Measurements from ENCODE around the gene ABCC8.

Gene ABCC8

DNA sequence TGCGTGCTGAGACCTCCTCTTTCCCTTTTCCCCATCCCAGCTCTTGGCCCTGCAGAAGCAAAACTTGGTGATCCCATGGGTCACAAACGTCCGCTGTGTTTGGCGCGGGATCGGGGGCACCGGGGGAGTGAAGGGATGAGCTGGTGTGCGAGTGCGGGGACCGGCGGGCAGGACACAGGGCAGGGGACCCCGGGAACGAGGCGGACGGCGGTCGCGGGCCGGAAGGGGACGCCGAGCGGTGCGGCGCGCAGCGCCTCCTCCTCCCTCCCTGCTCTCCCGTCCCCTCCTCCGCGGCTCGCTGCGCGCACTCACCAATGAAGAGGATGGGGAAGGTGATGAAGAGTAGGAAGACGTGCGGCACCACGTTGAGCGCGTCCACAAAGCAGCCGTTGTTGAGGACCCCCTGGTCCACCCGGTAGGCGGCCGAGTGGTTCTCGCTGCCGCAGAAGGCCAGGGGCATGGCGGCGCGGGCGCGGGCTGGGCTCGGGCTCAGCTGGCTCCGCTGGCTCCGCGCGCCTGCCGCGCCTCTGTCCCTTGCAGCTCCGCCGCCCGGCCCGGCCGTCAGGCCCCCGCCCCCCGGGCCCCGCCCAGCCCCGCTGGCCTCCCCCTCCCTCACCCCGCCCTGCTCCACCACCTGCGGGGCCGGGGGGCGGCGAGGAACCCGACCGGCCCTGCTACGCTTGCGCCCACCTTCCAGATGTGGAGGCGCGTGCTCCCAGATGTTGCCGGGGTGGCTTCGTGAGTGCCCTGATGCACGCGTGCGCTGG is at the start of gene ABCC8:
Gene ABCC8, minus strand, starts transcription at position 529 of the 767 bp plus-strand sequence. Its CDS starts 69 bp downstream, at position 460.
- Histone ChIP-seq H3K36me3 (ENCODE audit: insufficient read depth, low read length) (no peaks in the 10 kb centered on the region), H3K9ac (ENCODE audit: low read depth, low read length) (peak within 1 kb of the TSS; percentile 48; the same call in 1 of the 2 replicates), H3K4me1 (ENCODE audit: insufficient read depth, low read length) (peaks cover 12% of the 10 kb centered on the region), H3K9me3 (ENCODE audit: control insufficient read depth, insufficient read depth, low read length) (no peaks in the 10 kb centered on the region)

DNA sequence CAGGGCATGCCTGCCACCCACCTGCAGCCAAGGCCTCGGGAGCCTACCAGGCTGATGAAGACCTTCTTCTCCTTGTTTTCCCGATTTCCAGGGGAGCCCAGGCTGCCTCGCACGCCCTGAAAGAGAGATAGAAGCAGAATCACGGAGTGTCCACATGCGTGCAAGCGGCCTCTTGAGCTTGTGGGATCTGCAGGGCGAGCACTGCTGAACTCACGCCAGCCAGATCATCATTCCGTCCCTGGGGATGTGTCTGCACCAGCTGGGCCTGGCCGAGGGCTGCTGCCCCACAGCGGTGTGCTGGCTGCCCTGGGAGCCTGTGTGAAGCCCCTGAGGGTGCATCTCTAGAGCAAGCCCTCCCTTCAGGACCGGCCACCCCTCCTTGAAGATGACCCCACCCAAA is 49.7 kb upstream of the ABCC8 start:
- Histone ChIP-seq H3K4me1 (ENCODE audit: insufficient read depth, low read length) (peaks cover 5% of the 10 kb centered on the region; the same call in 1 of the 2 replicates), H3K9ac (ENCODE audit: low read depth, low read length) (no peak overlapping the region), H3K9me3 (ENCODE audit: control insufficient read depth, insufficient read depth, low read length) (no peaks in the 10 kb centered on the region), H3K36me3 (ENCODE audit: insufficient read depth, low read length) (no peaks in the 10 kb centered on the region; the same call in 1 of the 2 replicates)

DNA sequence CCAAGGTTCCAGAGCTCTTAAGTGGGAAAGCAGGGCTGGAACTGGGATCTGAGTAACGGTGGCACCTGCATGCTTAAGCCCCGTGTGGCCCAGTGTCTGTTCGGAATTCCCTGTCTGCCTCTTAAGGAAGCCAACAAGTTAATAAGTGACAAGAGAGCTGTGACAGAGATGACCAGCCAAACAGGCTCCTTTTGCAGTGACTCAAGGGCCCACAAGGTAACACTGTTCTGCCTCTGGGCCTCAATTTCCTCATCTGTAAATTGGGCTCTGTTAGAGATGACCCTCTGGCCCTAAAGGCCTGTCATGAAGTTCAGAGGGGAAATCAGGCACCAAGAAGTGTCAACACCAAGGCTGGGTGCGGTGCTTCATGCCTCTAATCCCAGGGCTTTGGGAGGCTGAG is 48.9 kb upstream of the ABCC8 start:
- H3K9me3 ChIP-seq (ENCODE audit: control insufficient read depth, insufficient read depth, low read length): no peaks in the 10 kb centered on the region
- H3K36me3 ChIP-seq (ENCODE audit: insufficient read depth, low read length): no peaks in the 10 kb centered on the region; the same call in 1 of the 2 replicates
- no peak overlapping the region for H3K9ac ChIP-seq (ENCODE audit: low read depth, low read length)
- H3K4me1 ChIP-seq (ENCODE audit: insufficient read depth, low read length): peaks cover 5% of the 10 kb centered on the region; the same call in 1 of the 2 replicates

DNA sequence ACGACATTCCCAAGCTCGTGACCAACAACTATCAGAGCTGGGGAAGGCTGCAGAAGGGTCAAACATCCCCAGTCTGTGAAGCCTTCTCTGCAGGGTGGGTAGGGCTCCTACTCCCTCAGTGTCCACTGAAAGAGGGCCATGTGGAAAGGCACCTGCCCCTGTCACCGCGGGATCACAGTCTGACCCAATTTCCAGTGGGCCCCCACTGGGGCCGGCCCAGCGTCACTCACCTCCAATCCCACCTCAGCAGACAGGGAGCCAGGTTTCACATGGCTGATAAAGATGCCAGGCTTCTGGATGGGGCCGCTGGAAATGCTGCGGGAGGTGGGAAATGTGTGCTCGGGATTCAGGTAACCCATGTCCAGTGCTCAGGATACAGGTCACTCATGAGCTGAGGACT is 47.6 kb upstream of the ABCC8 start:
- peaks cover 7% of the 10 kb centered on the region; the same call in 1 of the 2 replicates for H3K4me1 ChIP-seq (ENCODE audit: insufficient read depth, low read length)
- H3K9ac ChIP-seq (ENCODE audit: low read depth, low read length): no peak overlapping the region
- H3K36me3 ChIP-seq (ENCODE audit: insufficient read depth, low read length): no peaks in the 10 kb centered on the region; the same call in 1 of the 2 replicates
- no peaks in the 10 kb centered on the region for H3K9me3 ChIP-seq (ENCODE audit: control insufficient read depth, insufficient read depth, low read length)

DNA sequence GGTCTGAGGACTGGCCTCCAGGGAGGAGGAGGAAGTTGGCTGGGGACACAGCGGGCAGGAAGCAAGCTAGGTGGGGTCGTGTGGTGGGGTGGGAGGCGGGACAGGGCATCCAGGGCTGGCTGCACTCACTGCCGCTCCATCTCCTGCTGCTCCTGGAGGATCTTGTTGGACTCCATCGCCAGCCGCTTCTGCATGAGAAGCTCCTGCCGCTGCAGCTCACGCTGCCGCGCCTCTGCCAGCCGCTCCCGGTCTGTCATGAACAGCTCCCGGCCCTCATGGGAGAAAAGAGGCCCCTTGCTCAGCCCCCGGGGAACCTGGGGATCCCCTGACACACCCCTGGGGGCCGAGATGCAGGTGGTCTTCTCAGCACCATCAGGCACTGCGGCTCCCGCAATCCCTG is 46.0 kb upstream of the ABCC8 start:
- H3K36me3 ChIP-seq (ENCODE audit: insufficient read depth, low read length): no peaks in the 10 kb centered on the region; the same call in 1 of the 2 replicates
- peaks cover 13% of the 10 kb centered on the region for H3K4me1 ChIP-seq (ENCODE audit: insufficient read depth, low read length)
- H3K9ac ChIP-seq (ENCODE audit: low read depth, low read length): no peak overlapping the region
- no peaks in the 10 kb centered on the region for H3K9me3 ChIP-seq (ENCODE audit: control insufficient read depth, insufficient read depth, low read length)

DNA sequence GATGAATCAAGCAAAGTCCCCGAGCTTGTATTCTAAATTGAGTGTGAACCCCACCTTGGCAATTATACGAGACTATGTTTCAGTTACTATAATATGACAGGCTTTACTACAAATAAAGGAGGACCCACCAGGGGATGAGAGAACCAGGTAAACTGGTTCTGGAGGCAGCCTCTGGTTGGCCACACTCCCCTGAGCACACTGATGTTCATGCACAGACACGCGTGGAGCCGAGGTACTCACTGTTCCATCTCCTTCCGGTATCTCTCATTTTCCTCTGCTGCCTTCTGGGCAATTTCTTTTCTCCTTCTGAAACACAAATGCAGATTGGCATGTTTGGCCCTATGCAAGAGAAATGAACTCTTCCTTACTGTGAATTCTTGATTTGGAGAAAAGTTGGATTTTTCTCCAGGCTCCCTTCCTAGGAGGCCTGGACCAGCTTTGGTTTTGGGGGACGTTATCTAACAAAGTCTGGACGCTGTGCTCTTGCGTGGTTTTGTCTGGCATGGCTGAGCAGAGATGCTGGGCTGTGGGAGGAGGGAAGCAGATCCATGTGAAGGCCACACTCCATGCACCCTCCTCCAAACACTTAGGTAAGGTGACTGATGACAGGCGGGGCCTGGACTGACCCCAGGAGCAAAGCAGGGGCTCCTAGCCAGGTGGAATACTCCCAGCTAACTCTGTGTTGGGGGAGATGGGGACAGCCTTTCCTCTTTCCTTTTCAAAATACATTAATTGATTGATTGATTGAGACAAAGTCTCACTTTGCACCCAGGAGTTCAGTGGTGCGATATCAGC is 44.7 kb upstream of the ABCC8 start:
- Histone ChIP-seq H3K4me1 (ENCODE audit: insufficient read depth, low read length) (peaks cover 9% of the 10 kb centered on the region), H3K36me3 (ENCODE audit: insufficient read depth, low read length) (no peaks in the 10 kb centered on the region; the same call in 1 of the 2 replicates), H3K9me3 (ENCODE audit: control insufficient read depth, insufficient read depth, low read length) (no peaks in the 10 kb centered on the region), H3K9ac (ENCODE audit: low read depth, low read length) (no peak overlapping the region)

DNA sequence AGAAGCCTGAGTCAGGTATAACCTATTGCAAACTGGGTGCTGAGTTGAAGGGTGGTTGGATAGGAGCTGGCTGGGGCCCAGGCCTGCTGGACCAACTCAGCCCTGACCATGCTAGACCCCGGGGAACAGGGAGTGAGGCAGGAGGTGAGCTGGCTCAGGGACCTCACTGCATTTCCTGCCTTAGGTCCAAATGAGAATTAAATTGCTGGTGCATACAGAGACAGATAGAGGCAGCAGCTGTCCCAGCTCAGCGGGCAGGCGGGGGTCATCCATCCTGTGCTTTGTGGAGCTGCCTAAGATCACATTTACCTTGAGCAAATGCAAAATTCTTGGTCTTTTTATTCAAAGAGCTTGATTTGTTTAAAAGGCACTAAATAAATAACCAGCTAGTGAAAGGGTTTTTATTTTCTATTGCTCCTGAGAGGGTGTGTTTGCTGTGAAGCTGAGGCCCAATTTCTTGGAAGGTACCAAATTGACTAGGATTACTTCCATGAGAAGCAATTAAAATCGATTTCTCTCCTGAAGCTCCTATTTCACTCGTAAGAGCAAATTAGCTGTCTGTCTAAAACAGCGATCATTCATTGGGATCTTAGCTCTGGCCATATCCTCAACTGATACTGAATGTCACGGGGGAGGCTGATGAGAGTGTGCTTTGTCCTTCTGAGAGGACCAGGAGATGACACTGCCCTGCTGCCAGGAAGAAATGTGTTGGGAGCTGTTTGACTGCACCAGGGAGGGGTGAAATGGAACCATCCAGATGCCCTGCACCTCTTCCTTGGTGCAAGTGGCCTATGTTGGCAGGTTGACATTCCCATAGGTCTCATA is 42.6 kb upstream of the ABCC8 start:
- Histone ChIP-seq H3K36me3 (ENCODE audit: insufficient read depth, low read length) (no peaks in the 10 kb centered on the region; the same call in 1 of the 2 replicates), H3K9ac (ENCODE audit: low read depth, low read length) (no peak overlapping the region), H3K4me1 (ENCODE audit: insufficient read depth, low read length) (peaks cover 8% of the 10 kb centered on the region; the same call in 1 of the 2 replicates), H3K9me3 (ENCODE audit: control insufficient read depth, insufficient read depth, low read length) (no peaks in the 10 kb centered on the region)

DNA sequence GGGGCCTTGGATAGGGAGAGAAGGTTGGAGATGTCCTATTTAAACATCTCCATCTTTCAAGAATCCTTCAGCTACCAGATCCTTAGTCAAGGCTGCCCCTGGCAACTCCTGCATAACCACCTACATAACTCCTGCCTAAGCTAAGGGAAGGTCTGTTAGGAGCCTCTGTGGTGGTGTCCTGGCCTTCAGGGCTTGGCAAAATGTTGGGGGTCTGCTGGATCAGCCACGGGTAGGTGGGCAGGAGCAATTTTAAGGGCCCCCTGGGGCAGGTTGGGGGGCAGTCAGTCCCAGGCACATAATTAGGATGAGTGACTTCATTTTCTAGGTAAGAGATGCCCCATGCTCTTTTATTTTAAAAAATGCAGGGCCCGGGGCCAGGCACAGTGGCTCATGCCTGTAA is 41.7 kb upstream of the ABCC8 start:
- H3K9ac ChIP-seq (ENCODE audit: low read depth, low read length): no peak overlapping the region
- peaks cover 8% of the 10 kb centered on the region; the same call in 1 of the 2 replicates for H3K4me1 ChIP-seq (ENCODE audit: insufficient read depth, low read length)
- H3K36me3 ChIP-seq (ENCODE audit: insufficient read depth, low read length): no peaks in the 10 kb centered on the region; the same call in 1 of the 2 replicates
- H3K9me3 ChIP-seq (ENCODE audit: control insufficient read depth, insufficient read depth, low read length): no peaks in the 10 kb centered on the region

DNA sequence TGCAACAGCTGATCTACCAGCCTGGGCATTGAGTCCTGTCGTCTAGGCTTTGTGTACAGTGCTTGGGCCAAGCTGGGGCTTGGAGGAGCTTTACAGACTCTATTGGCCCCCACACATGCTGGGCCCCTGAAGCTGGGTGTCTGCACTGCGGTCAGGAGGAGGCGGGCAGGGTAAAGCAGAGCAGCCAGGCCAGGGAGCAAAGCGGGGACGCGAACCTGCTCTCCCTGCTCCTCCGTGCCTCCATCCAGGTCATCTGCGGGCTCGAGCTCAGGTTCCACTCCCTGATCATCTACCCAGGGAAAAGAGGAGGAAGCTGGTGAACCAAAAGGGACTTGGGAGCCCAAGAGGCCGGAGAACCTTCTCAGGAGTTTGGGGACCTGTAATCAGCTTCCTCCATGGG is 40.5 kb upstream of the ABCC8 start:
- Histone ChIP-seq H3K4me1 (ENCODE audit: insufficient read depth, low read length) (peaks cover 8% of the 10 kb centered on the region; the same call in 1 of the 2 replicates), H3K36me3 (ENCODE audit: insufficient read depth, low read length) (no peaks in the 10 kb centered on the region; the same call in 1 of the 2 replicates), H3K9me3 (ENCODE audit: control insufficient read depth, insufficient read depth, low read length) (no peaks in the 10 kb centered on the region), H3K9ac (ENCODE audit: low read depth, low read length) (no peak overlapping the region)

DNA sequence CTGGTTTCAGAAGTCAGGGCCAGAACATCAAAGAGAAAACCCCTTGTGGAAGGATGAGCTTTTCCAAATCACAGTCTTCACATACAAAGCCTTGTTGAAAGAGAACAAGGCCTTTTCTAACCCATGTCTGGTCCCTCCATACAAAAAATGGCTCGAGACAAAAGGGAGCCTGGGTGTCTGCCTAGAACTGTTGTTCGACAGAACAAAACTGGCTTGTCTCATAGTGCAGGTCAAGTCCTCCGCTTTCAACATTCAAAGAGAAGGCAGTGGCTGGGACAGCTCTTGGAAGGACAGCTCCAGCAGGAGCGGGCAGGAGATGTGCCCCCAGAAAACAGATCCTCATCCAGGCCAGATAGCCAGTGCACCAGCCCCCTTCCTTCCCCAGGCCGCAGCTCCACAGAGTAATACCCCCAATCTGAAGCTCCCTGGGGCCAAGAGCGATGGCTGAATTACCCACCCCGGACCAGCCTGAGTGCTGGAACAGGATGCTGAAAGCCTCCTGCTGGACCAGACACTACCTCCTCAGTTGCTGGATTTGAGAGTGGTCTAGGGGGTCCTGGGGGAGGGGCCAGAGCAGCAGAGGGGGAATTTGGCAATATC is 40.0 kb upstream of the ABCC8 start:
- no peaks in the 10 kb centered on the region for H3K9me3 ChIP-seq (ENCODE audit: control insufficient read depth, insufficient read depth, low read length)
- H3K36me3 ChIP-seq (ENCODE audit: insufficient read depth, low read length): no peaks in the 10 kb centered on the region; the same call in 1 of the 2 replicates
- no peak overlapping the region for H3K9ac ChIP-seq (ENCODE audit: low read depth, low read length)
- peaks cover 8% of the 10 kb centered on the region; the same call in 1 of the 2 replicates for H3K4me1 ChIP-seq (ENCODE audit: insufficient read depth, low read length)

DNA sequence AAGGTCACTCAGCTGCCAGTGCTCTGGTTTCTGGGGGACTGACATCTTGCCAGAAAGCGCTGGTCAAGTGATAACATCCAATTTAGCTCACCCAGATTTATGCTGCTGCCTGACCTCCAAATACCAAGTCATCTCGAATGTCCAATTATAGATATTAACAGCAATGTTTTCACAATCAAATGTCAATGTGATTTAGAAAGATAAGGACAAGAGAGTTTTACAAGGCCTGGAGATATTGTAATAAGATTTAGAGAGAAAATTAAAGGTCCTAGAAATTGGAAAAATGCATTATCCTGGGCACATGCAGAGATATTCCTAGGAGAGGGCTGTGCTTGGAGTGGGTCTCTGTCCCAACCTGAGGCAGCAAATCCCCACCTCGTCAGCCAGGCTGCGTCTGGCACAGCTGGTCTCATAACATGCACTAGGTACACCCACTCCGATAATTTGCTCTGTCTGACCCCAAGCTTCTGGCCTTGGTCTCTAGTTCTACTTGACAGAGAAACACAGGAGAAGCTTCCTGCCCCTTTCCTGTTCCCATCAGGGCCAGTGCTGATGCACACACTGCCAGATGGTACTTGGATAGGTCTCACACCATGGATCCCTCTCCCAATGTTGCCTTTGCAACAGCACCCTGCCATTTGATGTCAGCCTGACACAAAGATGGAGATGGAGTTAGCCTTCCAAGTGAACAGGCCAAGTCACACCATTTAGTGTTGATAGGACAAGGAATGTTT is 39.0 kb upstream of the ABCC8 start:
- Histone ChIP-seq H3K9me3 (ENCODE audit: control insufficient read depth, insufficient read depth, low read length) (no peaks in the 10 kb centered on the region), H3K4me1 (ENCODE audit: insufficient read depth, low read length) (peaks cover 10% of the 10 kb centered on the region), H3K9ac (ENCODE audit: low read depth, low read length) (no peak overlapping the region), H3K36me3 (ENCODE audit: insufficient read depth, low read length) (no peaks in the 10 kb centered on the region)

DNA sequence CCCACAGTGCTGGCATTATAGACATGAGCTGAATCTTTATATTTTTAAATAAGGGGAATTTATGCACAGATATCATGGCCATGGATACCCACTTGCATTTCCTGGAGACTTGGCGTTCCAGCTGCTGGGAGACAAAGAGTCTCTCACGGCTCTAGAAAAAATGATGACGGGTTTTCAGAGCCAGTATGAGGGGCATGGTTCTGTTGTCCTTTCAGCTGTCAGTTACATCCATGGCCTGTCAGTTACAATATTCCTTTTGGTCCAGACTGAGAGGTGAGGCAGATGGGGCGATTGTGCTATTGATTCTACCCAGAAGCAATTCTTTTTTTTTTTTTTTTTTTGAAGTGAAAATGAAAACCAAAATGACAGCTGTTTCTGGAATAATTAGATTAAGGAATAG is 37.8 kb upstream of the ABCC8 start:
- Histone ChIP-seq H3K36me3 (ENCODE audit: insufficient read depth, low read length) (no peaks in the 10 kb centered on the region), H3K9ac (ENCODE audit: low read depth, low read length) (no peak overlapping the region), H3K4me1 (ENCODE audit: insufficient read depth, low read length) (peaks cover 16% of the 10 kb centered on the region), H3K9me3 (ENCODE audit: control insufficient read depth, insufficient read depth, low read length) (no peaks in the 10 kb centered on the region)

DNA sequence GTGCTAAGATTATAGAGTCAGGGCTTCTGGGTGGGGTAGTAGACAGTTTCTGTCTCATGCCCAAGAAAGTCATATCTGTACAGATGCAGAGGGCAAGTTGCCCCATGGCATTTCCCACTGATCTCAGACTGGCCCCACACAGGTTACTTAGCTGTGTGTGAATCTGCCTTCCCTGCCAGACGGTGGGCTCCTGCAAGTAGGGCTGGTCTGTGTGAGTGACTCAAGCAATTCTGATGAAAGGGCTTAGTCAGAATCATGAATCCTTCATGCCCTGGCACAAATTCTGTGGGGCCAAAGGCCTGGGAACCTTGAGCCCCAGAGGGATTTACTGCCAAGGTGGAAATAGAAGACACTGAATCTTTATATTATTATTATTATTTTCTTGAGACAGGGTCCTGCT is 37.2 kb upstream of the ABCC8 start:
- Histone ChIP-seq H3K4me1 (ENCODE audit: insufficient read depth, low read length) (peaks cover 15% of the 10 kb centered on the region), H3K9me3 (ENCODE audit: control insufficient read depth, insufficient read depth, low read length) (no peaks in the 10 kb centered on the region), H3K36me3 (ENCODE audit: insufficient read depth, low read length) (no peaks in the 10 kb centered on the region), H3K9ac (ENCODE audit: low read depth, low read length) (no peak overlapping the region)

Data from ES-I3 (cell line).